ENCODE data around the gene UGT2B17.

GRCh38 chr4:68536375-68536774 lies 39.7 kb downstream of the UGT2B17 start:
- TF ChIP-seq CTCF (IDR thresholded peaks at IDR 0.05) (no peak), POLR2A (IDR thresholded peaks at IDR 0.05) (no peak)
